SJSA1 (cell line): ENCODE measurements around the gene ULBP1. TPM values are rescaled to one million over a fixed set of nuclear protein-coding genes. Genes with fewer than 3 reads are reported as not detected.
A peak's percentile ranks its signal among the peaks of the same experiment; 100 is the strongest.
"Not testable (repeated sequence)": the region's sequence is repeated elsewhere in the genome, so short reads cannot be mapped to it uniquely, and the experiment has no call there.

Experiments used
- DNase-seq, 2 experiments: peaks; one replicate each; pipeline ENCODE4 v3.0.0-alpha.2; 2015 to 2020; ENCODE audit warnings: low spot score in 2 of 2, low read depth in 1 of 2
- H3K27ac ChIP-seq: fragments of 250-450 bp; sonication (Bioruptor Pico); 2 replicates; pipeline ENCODE4 v1.5.1; 2020; ENCODE audit warnings: mild to moderate bottlenecking, moderate library complexity
- H3K27me3 ChIP-seq: fragments of 250-450 bp; sonication (Bioruptor Pico); replicated peaks from 2 replicates; pipeline ENCODE4 v1.5.1; 2020; ENCODE audit warnings: mild to moderate bottlenecking, moderate library complexity
- H3K36me3 ChIP-seq: fragments of 250-450 bp; sonication (Bioruptor Pico); 2 replicates; pipeline ENCODE4 v1.5.1; 2020; ENCODE audit warnings: mild to moderate bottlenecking
- H3K4me1 ChIP-seq: fragments of 250-450 bp; sonication (Bioruptor Pico); replicated peaks from 2 replicates; pipeline ENCODE4 v1.6.1; 2021; ENCODE audit warnings: mild to moderate bottlenecking
- H3K4me3 ChIP-seq: fragments of 250-450 bp; sonication (Bioruptor Pico); 2 replicates; pipeline ENCODE4 v1.5.1; 2020; ENCODE audit warnings: mild to moderate bottlenecking
- H3K9me3 ChIP-seq: fragments of 250-450 bp; sonication (Bioruptor Pico); replicated peaks from 2 replicates; pipeline ENCODE4 v1.5.1; 2020; ENCODE audit warnings: mild to moderate bottlenecking
- total RNA-seq: library from RNA; depleted of rRNA; stranded (reverse); fragments of >200 nt; shearing (Covaris generic); gene quantifications from 2 replicates; pipeline ENCODE4 v1.2.3, GENCODE V29; 2014; rRNA removed

ULBP1 gene
- 0.03 TPM in 1 of 2 replicates, not detected in the other for total RNA-seq

GRCh38 chr6:149963462-149964307, at the start of gene ULBP1:
Gene ULBP1, plus strand, starts transcription at chr6:149963943. Its CDS starts 107 bp downstream, at chr6:149964050.
- Histone ChIP-seq H3K4me3 (peak within 1 kb of the TSS; percentile 30), H3K9me3 (no peaks in the 10 kb centered on the region), H3K27ac (no peak within 1 kb of the TSS), H3K4me1 (peaks cover 22% of the 10 kb centered on the region), H3K36me3 (no peaks in the 10 kb centered on the region), H3K27me3 (peaks cover 42% of the 10 kb centered on the region)
- peak; percentile 59 to 79 for DNase-seq

- Histone ChIP-seq H3K27me3 (no peaks in the 10 kb centered on the region), H3K9me3 (no peaks in the 10 kb centered on the region), H3K27ac (no peak overlapping the region), H3K4me1 (no peaks in the 10 kb centered on the region), H3K4me3 (no peak overlapping the region), H3K36me3 (no peaks in the 10 kb centered on the region)
- peak in 1 of 2 experiments; percentile 26 for DNase-seq
Measured at GRCh38 chr6:149915970-149916865, 47.5 kb upstream of the ULBP1 start.

- Histone ChIP-seq H3K36me3 (no peaks in the 10 kb centered on the region), H3K27ac (no peak overlapping the region), H3K4me3 (no peak overlapping the region), H3K27me3 (no peaks in the 10 kb centered on the region), H3K4me1 (peaks cover 3% of the 10 kb centered on the region; the same call in 1 of the 2 replicates), H3K9me3 (no peaks in the 10 kb centered on the region)
- DNase-seq = peak in 1 of 2 experiments; percentile 22
Measured at GRCh38 chr6:149917679-149918078, 46.1 kb upstream of the ULBP1 start.

- Histone ChIP-seq H3K36me3 (no peaks in the 10 kb centered on the region), H3K4me1 (peaks cover 7% of the 10 kb centered on the region), H3K27me3 (no peaks in the 10 kb centered on the region), H3K27ac (no peak overlapping the region), H3K4me3 (no peak overlapping the region), H3K9me3 (no peaks in the 10 kb centered on the region)
- DNase-seq = peak in 1 of 2 experiments; percentile 27
Measured at GRCh38 chr6:149918151-149918905, 45.4 kb upstream of the ULBP1 start.

GRCh38 chr6:149919126-149919833, 44.5 kb upstream of the ULBP1 start:
- H3K36me3 ChIP-seq, H3K4me3 ChIP-seq, H3K9me3 ChIP-seq, H3K27me3 ChIP-seq, DNase-seq, H3K27ac ChIP-seq, H3K4me1 ChIP-seq: not testable (repeated sequence)

- H3K36me3 ChIP-seq = no peaks in the 10 kb centered on the region
- no peaks in the 10 kb centered on the region for H3K27me3 ChIP-seq
Measured at GRCh38 chr6:149919834-149920225, 43.9 kb upstream of the ULBP1 start.

GRCh38 chr6:149921361-149921760, 42.4 kb upstream of the ULBP1 start:
- Histone ChIP-seq H3K27me3 (no peaks in the 10 kb centered on the region; the same call in 1 of the 2 replicates), H3K4me3 (no peak overlapping the region), H3K36me3 (no peaks in the 10 kb centered on the region), H3K4me1 (peaks cover 15% of the 10 kb centered on the region), H3K27ac (no peak overlapping the region), H3K9me3 (no peaks in the 10 kb centered on the region)
- DNase-seq = no peak

More at GRCh38 chr6:149919834-149920225, 43.9 kb upstream of the ULBP1 start:
- no peak overlapping the region for H3K27ac ChIP-seq
- peaks cover 10% of the 10 kb centered on the region for H3K4me1 ChIP-seq
- H3K9me3 ChIP-seq = no peaks in the 10 kb centered on the region
- H3K4me3 ChIP-seq = no peak overlapping the region
- DNase-seq = no peak

GRCh38 chr6:149922091-149922490, 41.7 kb upstream of the ULBP1 start:
- not testable (repeated sequence) for H3K4me3 ChIP-seq, H3K27me3 ChIP-seq, H3K9me3 ChIP-seq, H3K36me3 ChIP-seq, H3K27ac ChIP-seq, DNase-seq
- H3K4me1 ChIP-seq = peaks cover 15% of the 10 kb centered on the region

GRCh38 chr6:149922642-149923326, 41.0 kb upstream of the ULBP1 start, which contains the start of gene RAET1G:
Gene RAET1G, minus strand, starts transcription at chr6:149923121. Its CDS starts 111 bp downstream, at chr6:149923010.
- Histone ChIP-seq H3K27me3 (no peaks in the 10 kb centered on the region; the same call in 1 of the 2 replicates), H3K4me3 (peak within 1 kb of the TSS; percentile 43)
- peak; percentile 77 to 92 for DNase-seq

GRCh38 chr6:149923327-149923986, 40.3 kb upstream of the ULBP1 start:
- Histone ChIP-seq H3K4me3 (peak overlapping the region; percentile 43), H3K36me3 (no peaks in the 10 kb centered on the region), H3K4me1 (peaks cover 15% of the 10 kb centered on the region), H3K27ac (no peak overlapping the region), H3K9me3 (no peaks in the 10 kb centered on the region), H3K27me3 (no peaks in the 10 kb centered on the region; the same call in 1 of the 2 replicates)
- no peak for DNase-seq

More at GRCh38 chr6:149922642-149923326, 41.0 kb upstream of the ULBP1 start, which contains the start of gene RAET1G:
- Histone ChIP-seq H3K36me3 (no peaks in the 10 kb centered on the region), H3K9me3 (no peaks in the 10 kb centered on the region), H3K4me1 (peaks cover 15% of the 10 kb centered on the region), H3K27ac (no peak within 1 kb of the TSS)

GRCh38 chr6:149924206-149924932, 39.4 kb upstream of the ULBP1 start:
- peak in 1 of 2 experiments; percentile 22 for DNase-seq

More at GRCh38 chr6:149924206-149924932, 39.4 kb upstream of the ULBP1 start:
- no peak overlapping the region for H3K4me3 ChIP-seq
- peaks cover 15% of the 10 kb centered on the region for H3K4me1 ChIP-seq
- no peak overlapping the region for H3K27ac ChIP-seq
- H3K27me3 ChIP-seq = peaks cover 5% of the 10 kb centered on the region; the same call in 1 of the 2 replicates
- no peaks in the 10 kb centered on the region for H3K9me3 ChIP-seq
- no peaks in the 10 kb centered on the region for H3K36me3 ChIP-seq
